ENCODE measurements around the gene DCTN4. TPM values are rescaled to one million over a fixed set of nuclear protein-coding genes. Genes with fewer than 3 reads are reported as not detected.

DCTN4 gene
- total and polyA plus RNA-seq, 9 of the 15 experiments (the other 6 are each of a cell fraction or from before 2014, with no cell fraction given), result 20.4 to 64.9 (median 49.9) TPM

DNA sequence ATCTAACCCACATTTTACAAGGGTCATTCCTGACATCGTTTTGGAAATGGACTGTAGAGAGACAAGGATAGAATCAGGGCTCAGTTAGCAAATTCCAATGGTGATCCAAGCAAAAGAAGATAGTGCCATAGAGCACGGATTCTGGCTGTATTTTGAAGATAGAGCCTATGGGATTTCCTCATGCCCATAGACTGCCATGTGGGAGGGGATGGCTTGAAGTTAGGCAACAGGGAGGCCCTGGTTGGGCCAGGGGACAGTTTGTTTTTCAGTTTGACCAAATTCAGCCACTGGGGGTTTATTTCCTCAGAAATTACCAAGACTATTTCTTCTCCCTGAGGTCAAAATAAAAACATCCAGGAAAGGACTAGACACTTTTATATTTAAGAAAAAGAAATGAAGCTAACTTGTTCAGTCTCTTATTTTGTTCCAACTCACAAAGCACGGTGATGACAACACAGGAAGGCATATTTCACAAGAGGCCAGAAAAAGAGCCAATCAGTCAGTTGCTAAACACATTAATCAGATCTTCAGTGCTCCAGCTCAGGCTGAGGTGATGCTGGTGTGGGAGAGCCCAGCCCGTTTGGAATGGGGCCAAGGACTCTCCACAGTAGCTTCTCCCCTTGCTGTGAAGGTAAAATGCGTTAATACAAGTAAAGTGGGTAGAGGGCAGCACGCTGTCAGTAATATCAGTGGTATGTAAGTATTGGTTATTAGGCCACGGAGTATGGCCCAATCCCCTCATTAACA is 4.4 kb upstream of the DCTN4 start (continued):
- TF ChIP-seq, protein P1, sequence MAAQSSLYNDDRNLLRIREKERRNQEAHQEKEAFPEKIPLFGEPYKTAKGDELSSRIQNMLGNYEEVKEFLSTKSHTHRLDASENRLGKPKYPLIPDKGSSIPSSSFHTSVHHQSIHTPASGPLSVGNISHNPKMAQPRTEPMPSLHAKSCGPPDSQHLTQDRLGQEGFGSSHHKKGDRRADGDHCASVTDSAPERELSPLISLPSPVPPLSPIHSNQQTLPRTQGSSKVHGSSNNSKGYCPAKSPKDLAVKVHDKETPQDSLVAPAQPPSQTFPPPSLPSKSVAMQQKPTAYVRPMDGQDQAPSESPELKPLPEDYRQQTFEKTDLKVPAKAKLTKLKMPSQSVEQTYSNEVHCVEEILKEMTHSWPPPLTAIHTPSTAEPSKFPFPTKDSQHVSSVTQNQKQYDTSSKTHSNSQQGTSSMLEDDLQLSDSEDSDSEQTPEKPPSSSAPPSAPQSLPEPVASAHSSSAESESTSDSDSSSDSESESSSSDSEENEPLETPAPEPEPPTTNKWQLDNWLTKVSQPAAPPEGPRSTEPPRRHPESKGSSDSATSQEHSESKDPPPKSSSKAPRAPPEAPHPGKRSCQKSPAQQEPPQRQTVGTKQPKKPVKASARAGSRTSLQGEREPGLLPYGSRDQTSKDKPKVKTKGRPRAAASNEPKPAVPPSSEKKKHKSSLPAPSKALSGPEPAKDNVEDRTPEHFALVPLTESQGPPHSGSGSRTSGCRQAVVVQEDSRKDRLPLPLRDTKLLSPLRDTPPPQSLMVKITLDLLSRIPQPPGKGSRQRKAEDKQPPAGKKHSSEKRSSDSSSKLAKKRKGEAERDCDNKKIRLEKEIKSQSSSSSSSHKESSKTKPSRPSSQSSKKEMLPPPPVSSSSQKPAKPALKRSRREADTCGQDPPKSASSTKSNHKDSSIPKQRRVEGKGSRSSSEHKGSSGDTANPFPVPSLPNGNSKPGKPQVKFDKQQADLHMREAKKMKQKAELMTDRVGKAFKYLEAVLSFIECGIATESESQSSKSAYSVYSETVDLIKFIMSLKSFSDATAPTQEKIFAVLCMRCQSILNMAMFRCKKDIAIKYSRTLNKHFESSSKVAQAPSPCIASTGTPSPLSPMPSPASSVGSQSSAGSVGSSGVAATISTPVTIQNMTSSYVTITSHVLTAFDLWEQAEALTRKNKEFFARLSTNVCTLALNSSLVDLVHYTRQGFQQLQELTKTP (IDR thresholded peaks at IDR 0.05; ENCODE audit: low read depth in 1 of 2, partially characterized antibody in 2 of 2), result peak in 1 of 2 experiments; percentile 26
- TF ChIP-seq, protein P2, sequence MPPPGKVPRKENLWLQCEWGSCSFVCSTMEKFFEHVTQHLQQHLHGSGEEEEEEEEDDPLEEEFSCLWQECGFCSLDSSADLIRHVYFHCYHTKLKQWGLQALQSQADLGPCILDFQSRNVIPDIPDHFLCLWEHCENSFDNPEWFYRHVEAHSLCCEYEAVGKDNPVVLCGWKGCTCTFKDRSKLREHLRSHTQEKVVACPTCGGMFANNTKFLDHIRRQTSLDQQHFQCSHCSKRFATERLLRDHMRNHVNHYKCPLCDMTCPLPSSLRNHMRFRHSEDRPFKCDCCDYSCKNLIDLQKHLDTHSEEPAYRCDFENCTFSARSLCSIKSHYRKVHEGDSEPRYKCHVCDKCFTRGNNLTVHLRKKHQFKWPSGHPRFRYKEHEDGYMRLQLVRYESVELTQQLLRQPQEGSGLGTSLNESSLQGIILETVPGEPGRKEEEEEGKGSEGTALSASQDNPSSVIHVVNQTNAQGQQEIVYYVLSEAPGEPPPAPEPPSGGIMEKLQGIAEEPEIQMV (tag; conservative IDR thresholded peaks at IDR 0.05; ENCODE audit: low read depth), result peak; percentile 22; the same call in 1 of the 2 replicates
- TF ChIP-seq, protein P3, sequence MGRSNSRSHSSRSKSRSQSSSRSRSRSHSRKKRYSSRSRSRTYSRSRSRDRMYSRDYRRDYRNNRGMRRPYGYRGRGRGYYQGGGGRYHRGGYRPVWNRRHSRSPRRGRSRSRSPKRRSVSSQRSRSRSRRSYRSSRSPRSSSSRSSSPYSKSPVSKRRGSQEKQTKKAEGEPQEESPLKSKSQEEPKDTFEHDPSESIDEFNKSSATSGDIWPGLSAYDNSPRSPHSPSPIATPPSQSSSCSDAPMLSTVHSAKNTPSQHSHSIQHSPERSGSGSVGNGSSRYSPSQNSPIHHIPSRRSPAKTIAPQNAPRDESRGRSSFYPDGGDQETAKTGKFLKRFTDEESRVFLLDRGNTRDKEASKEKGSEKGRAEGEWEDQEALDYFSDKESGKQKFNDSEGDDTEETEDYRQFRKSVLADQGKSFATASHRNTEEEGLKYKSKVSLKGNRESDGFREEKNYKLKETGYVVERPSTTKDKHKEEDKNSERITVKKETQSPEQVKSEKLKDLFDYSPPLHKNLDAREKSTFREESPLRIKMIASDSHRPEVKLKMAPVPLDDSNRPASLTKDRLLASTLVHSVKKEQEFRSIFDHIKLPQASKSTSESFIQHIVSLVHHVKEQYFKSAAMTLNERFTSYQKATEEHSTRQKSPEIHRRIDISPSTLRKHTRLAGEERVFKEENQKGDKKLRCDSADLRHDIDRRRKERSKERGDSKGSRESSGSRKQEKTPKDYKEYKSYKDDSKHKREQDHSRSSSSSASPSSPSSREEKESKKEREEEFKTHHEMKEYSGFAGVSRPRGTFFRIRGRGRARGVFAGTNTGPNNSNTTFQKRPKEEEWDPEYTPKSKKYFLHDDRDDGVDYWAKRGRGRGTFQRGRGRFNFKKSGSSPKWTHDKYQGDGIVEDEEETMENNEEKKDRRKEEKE (IDR thresholded peaks at IDR 0.05; ENCODE audit: borderline replicate concordance in 1 of 2, control insufficient read depth in 1 of 2, low read depth in 2 of 2, low read length in 1 of 2), result no peak
- TF ChIP-seq FOXK2 (conservative IDR thresholded peaks at IDR 0.05 in 1 of 2, IDR thresholded peaks at IDR 0.05 in 1 of 2; ENCODE audit: low read depth in 2 of 2), result peak; percentile 47 to 65; a peak in 3 of 4 replicates
- TF ChIP-seq, protein P4, sequence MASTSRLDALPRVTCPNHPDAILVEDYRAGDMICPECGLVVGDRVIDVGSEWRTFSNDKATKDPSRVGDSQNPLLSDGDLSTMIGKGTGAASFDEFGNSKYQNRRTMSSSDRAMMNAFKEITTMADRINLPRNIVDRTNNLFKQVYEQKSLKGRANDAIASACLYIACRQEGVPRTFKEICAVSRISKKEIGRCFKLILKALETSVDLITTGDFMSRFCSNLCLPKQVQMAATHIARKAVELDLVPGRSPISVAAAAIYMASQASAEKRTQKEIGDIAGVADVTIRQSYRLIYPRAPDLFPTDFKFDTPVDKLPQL (IDR thresholded peaks at IDR 0.05; ENCODE audit: extremely low read depth, insufficient read length), result no peak
- peak; percentile 56; the same call in 1 of the 2 replicates for TF ChIP-seq ESRRA (IDR thresholded peaks at IDR 0.05; ENCODE audit: borderline replicate concordance, low read depth)
- TF ChIP-seq, protein P5, sequence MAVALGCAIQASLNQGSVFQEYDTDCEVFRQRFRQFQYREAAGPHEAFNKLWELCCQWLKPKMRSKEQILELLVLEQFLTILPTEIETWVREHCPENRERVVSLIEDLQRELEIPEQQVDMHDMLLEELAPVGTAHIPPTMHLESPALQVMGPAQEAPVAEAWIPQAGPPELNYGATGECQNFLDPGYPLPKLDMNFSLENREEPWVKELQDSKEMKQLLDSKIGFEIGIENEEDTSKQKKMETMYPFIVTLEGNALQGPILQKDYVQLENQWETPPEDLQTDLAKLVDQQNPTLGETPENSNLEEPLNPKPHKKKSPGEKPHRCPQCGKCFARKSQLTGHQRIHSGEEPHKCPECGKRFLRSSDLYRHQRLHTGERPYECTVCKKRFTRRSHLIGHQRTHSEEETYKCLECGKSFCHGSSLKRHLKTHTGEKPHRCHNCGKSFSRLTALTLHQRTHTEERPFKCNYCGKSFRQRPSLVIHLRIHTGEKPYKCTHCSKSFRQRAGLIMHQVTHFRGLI (CRISPR knock-in tag; IDR thresholded peaks at IDR 0.05), result peak; percentile 41; the same call in 1 of the 2 replicates
- TF ChIP-seq SAP30 (IDR thresholded peaks at IDR 0.05; ENCODE audit: borderline replicate concordance, insufficient read depth, low read depth, low read length, poor library complexity, severe bottlenecking), result no peak
- no peak for TF ChIP-seq PHB (CRISPR knock-in tag; IDR thresholded peaks at IDR 0.05)
- peak; percentile 79 for TF ChIP-seq SMAD4 (CRISPR knock-in tag; conservative IDR thresholded peaks at IDR 0.05)
- peak; percentile 47; the same call in 1 of the 2 replicates for TF ChIP-seq MYNN (IDR thresholded peaks at IDR 0.05)
- TF ChIP-seq MYNN (CRISPR knock-in tag; IDR thresholded peaks at IDR 0.05), result no peak
